WTC11 (cell line): ENCODE data around the gene EXOSC7. TPM values are rescaled to one million over a fixed set of nuclear protein-coding genes. Genes with fewer than 3 reads are reported as not detected.

Experiments
- total RNA-seq: library from RNA; stranded (reverse); gene quantifications from 3 replicates; pipeline ENCODE4 v1.2.3, GENCODE V29; 2021

Gene EXOSC7
- total RNA-seq, 1 experiment from 2014 or later = 85.7 TPM

Other genes with a start within 250 kb of the EXOSC7 start
- 8.8 to 9.0 TPM (median 8.8 TPM) in 3 replicates for gene ZNF501, start 246.6 kb upstream of the EXOSC7 start, total RNA-seq
- gene KIAA1143, start 214.6 kb upstream of the EXOSC7 start, total RNA-seq = 41.9 to 55.6 TPM (median 45.4 TPM) in 3 replicates
- gene KIF15, start 214.4 kb upstream of the EXOSC7 start, total RNA-seq = 18.4 to 23.7 TPM (median 21.1 TPM) in 3 replicates
- gene TMEM42, start 114.3 kb upstream of the EXOSC7 start, total RNA-seq = 15.0 to 20.1 TPM (median 16.6 TPM) in 3 replicates
- gene TGM4, start 101.6 kb upstream of the EXOSC7 start, total RNA-seq = not detected in 3 replicates
- gene ZDHHC3, start 70 bp upstream of the EXOSC7 start, total RNA-seq = 57.7 to 59.1 TPM (median 58.0 TPM) in 3 replicates
- 0.57 to 0.92 TPM (median 0.81 TPM) in 3 replicates for gene CLEC3B, start 50.1 kb downstream of the EXOSC7 start, total RNA-seq
- 13.4 to 14.6 TPM (median 13.5 TPM) in 3 replicates for gene CDCP1, start 170.1 kb downstream of the EXOSC7 start, total RNA-seq